OCI-LY3 (cell line): ENCODE results near the gene ADPRS.

ENCODE experiments used
- EZH2phosphoT487 ChIP-seq: fragments of 200-600 bp; shearing (Covaris generic); IDR thresholded peaks from 2 replicates; pipeline ENCODE4 v1.6.1; 2018; ENCODE audit warnings: antibody characterized with exemption, mixed run types, low read depth
- TF ChIP-seq, protein P1 (sequence below): fragments of 200-600, 300-600 bp; sonication (generic); IDR thresholded peaks from 2 replicates; pipeline ENCODE4 v1.5.1; 2014; ENCODE audit warnings: antibody characterized with exemption, low read length, low read depth

- TF ChIP-seq, protein P1, sequence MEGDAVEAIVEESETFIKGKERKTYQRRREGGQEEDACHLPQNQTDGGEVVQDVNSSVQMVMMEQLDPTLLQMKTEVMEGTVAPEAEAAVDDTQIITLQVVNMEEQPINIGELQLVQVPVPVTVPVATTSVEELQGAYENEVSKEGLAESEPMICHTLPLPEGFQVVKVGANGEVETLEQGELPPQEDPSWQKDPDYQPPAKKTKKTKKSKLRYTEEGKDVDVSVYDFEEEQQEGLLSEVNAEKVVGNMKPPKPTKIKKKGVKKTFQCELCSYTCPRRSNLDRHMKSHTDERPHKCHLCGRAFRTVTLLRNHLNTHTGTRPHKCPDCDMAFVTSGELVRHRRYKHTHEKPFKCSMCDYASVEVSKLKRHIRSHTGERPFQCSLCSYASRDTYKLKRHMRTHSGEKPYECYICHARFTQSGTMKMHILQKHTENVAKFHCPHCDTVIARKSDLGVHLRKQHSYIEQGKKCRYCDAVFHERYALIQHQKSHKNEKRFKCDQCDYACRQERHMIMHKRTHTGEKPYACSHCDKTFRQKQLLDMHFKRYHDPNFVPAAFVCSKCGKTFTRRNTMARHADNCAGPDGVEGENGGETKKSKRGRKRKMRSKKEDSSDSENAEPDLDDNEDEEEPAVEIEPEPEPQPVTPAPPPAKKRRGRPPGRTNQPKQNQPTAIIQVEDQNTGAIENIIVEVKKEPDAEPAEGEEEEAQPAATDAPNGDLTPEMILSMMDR = no peak
- no peak for TF ChIP-seq EZH2phosphoT487
Observed at GRCh38 chr1:36092166-36092797, 3.6 kb downstream of the ADPRS start.
